Measurements from ENCODE around the gene FCN3. TPM values are rescaled to one million over a fixed set of nuclear protein-coding genes. Genes with fewer than 3 reads are reported as not detected.
"Not testable (repeated sequence)": the region's sequence is repeated elsewhere in the genome, so short reads cannot be mapped to it uniquely, and the experiment has no call there.

Gene FCN3
- total RNA-seq, 2 experiments from 2014 or later = not detected

- Histone ChIP-seq H3K4me1 (ENCODE audit: insufficient read depth, low read length) (no peaks in the 10 kb centered on the region), H3K4me3 (ENCODE audit: low read length) (no peak overlapping the region), H3K27me3 (ENCODE audit: control insufficient read depth in 1 of 2, insufficient read depth in 2 of 2, low read length in 2 of 2) (no peaks in the 10 kb centered on the region), H3K36me3 (ENCODE audit: insufficient read depth, low read length) (peaks cover 95% of the 10 kb centered on the region), H3K9me3 (ENCODE audit: control insufficient read depth in 1 of 2, insufficient read depth in 1 of 2, low read length in 2 of 2) (no peaks in the 10 kb centered on the region), H3K27ac (ENCODE audit: low read depth in 1 of 2, low read length in 2 of 2) (no peak overlapping the region)
- no peak for DNase-seq
- POLR2A ChIA-PET = interaction anchor here (0.7 to 0.9 kb wide), 2 partner anchors 31 to 198 kb away, joined by 3 read pairs; no protein-coding TSS in a partner anchor
- Mint-ChIP-seq H3K9me3 (no peaks in the 10 kb centered on the region), H3K27ac (no peak overlapping the region), H3K27me3 (no peaks in the 10 kb centered on the region), H3K4me3 (no peak overlapping the region), H3K4me1 (ENCODE audit: low read depth) (peaks cover 4% of the 10 kb centered on the region), H3K36me3 (ENCODE audit: low read depth) (peaks cover 90% of the 10 kb centered on the region)
- intact Hi-C loops (cut with DNase I, micrococcal nuclease) = loop anchor here in 1 of 2 experiments (10.0 kb wide), 1 partner anchor 54 kb away; no protein-coding TSS in a partner anchor
- CTCF ChIA-PET = interaction anchor here (1.4 to 1.7 kb wide), 2 partner anchors 114 to 259 kb away, joined by 3 to 5 read pairs; no protein-coding TSS in a partner anchor
- TF ChIP-seq CTCF (IDR thresholded peaks at IDR 0.05) = no peak
- no peak for ATAC-seq (ENCODE audit: poor library complexity)
Observed at GRCh38 chr1:27410709-27411108, 36.1 kb upstream of the FCN3 start.

- Histone ChIP-seq H3K9me3 (ENCODE audit: control insufficient read depth in 1 of 2, insufficient read depth in 1 of 2, low read length in 2 of 2) (no peaks in the 10 kb centered on the region), H3K27me3 (ENCODE audit: control insufficient read depth in 1 of 2, insufficient read depth in 2 of 2, low read length in 2 of 2) (no peaks in the 10 kb centered on the region), H3K4me1 (ENCODE audit: insufficient read depth, low read length) (no peaks in the 10 kb centered on the region), H3K36me3 (ENCODE audit: insufficient read depth, low read length) (peaks cover 89% of the 10 kb centered on the region), H3K4me3 (ENCODE audit: low read length) (no peak overlapping the region), H3K27ac (ENCODE audit: low read depth in 1 of 2, low read length in 2 of 2) (no peak overlapping the region)
- ChIA-PET CTCF (interaction anchor here (1.4 to 1.6 kb wide), 2 partner anchors 14 to 109 kb away, joined by 3 to 6 read pairs; no protein-coding TSS in a partner anchor), POLR2A (no interaction called here)
- no peak for TF ChIP-seq CTCF (IDR thresholded peaks at IDR 0.05)
- intact Hi-C loops (cut with DNase I, micrococcal nuclease) = loop anchor here in 1 of 2 experiments (10.0 kb wide), 1 partner anchor 55 kb away; no protein-coding TSS in a partner anchor
- Mint-ChIP-seq H3K4me1 (ENCODE audit: low read depth) (no peaks in the 10 kb centered on the region), H3K9me3 (no peaks in the 10 kb centered on the region), H3K27ac (no peak overlapping the region), H3K36me3 (ENCODE audit: low read depth) (peaks cover 79% of the 10 kb centered on the region), H3K4me3 (no peak overlapping the region), H3K27me3 (no peaks in the 10 kb centered on the region)
- ATAC-seq (ENCODE audit: poor library complexity) (no peak), DNase-seq (no peak)
Observed at GRCh38 chr1:27409669-27410068, 35.0 kb upstream of the FCN3 start.

DNA sequence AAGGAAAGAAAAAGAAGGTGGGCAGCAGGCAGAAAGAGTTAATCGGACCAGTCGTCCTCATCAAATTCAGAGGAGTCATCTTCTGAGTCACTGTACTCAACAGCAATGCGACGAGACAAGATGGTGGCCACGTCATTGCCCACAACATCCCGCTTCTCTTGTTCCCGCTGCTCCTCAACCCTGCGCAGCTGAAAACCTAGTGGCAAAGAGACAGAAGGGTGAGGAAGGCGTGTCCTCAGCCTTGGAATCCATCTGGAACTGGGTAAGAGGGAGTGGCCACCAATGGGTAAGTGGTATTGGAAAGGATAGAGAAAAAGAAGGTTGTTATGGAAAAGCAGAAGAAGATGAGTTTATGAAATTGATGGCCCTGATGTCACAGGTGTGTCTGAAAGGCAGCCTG is 33.5 kb upstream of the FCN3 start:
- H3K36me3 Mint-ChIP-seq (ENCODE audit: low read depth) = peaks cover 71% of the 10 kb centered on the region
- H3K4me3 Mint-ChIP-seq = no peak overlapping the region
- H3K4me1 ChIP-seq (ENCODE audit: insufficient read depth, low read length) = peaks cover 9% of the 10 kb centered on the region
- CTCF ChIA-PET = no interaction called here
- ATAC-seq (ENCODE audit: poor library complexity) (no peak), DNase-seq (no peak)
- H3K27me3 ChIP-seq (ENCODE audit: control insufficient read depth in 1 of 2, insufficient read depth in 2 of 2, low read length in 2 of 2) = no peaks in the 10 kb centered on the region
- H3K36me3 ChIP-seq (ENCODE audit: insufficient read depth, low read length) = peaks cover 77% of the 10 kb centered on the region
- no peaks in the 10 kb centered on the region for H3K9me3 Mint-ChIP-seq
- H3K4me1 Mint-ChIP-seq (ENCODE audit: low read depth) = peaks cover 15% of the 10 kb centered on the region
- no peak for TF ChIP-seq CTCF (IDR thresholded peaks at IDR 0.05)
- H3K27ac ChIP-seq (ENCODE audit: low read depth in 1 of 2, low read length in 2 of 2) = no peak overlapping the region
- H3K4me3 ChIP-seq (ENCODE audit: low read length) = no peak overlapping the region
- intact Hi-C loops (cut with DNase I, micrococcal nuclease) = no loop called here
- no peaks in the 10 kb centered on the region for H3K9me3 ChIP-seq (ENCODE audit: control insufficient read depth in 1 of 2, insufficient read depth in 1 of 2, low read length in 2 of 2)
- POLR2A ChIA-PET = no interaction called here
- no peak overlapping the region for H3K27ac Mint-ChIP-seq
- H3K27me3 Mint-ChIP-seq = no peaks in the 10 kb centered on the region

DNA sequence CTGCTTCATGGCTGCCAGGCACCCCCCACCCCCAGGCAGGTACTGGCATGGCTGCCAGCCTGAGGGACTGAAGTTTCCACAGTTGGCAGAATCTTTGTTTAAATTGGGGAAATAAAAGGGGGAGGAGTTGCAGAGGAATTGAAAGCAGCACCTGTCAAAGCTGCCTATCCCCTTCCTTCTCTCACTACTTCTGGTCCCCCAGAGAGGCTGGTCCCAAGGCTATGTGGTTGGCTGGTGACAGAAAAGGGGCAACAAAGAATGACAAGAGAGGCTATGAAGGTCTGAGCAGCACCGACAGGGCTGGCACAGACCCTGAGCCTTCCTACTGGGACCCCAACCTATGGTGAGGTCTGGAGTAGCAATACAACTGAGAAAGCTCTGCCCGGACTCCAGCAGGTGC is 32.2 kb upstream of the FCN3 start:
- H3K27me3 ChIP-seq (ENCODE audit: control insufficient read depth in 1 of 2, insufficient read depth in 2 of 2, low read length in 2 of 2); H3K4me3 Mint-ChIP-seq; POLR2A ChIA-PET; CTCF ChIA-PET; intact Hi-C loops (cut with DNase I, micrococcal nuclease); H3K27me3 Mint-ChIP-seq; H3K27ac Mint-ChIP-seq; ATAC-seq (ENCODE audit: poor library complexity); H3K27ac ChIP-seq (ENCODE audit: low read depth in 1 of 2, low read length in 2 of 2); H3K9me3 ChIP-seq (ENCODE audit: control insufficient read depth in 1 of 2, insufficient read depth in 1 of 2, low read length in 2 of 2); H3K9me3 Mint-ChIP-seq; DNase-seq; H3K4me3 ChIP-seq (ENCODE audit: low read length): not testable (repeated sequence)
- peaks cover 63% of the 10 kb centered on the region for H3K36me3 ChIP-seq (ENCODE audit: insufficient read depth, low read length)
- peaks cover 16% of the 10 kb centered on the region for H3K4me1 ChIP-seq (ENCODE audit: insufficient read depth, low read length)
- Mint-ChIP-seq H3K36me3 (ENCODE audit: low read depth) (peaks cover 57% of the 10 kb centered on the region), H3K4me1 (ENCODE audit: low read depth) (peaks cover 25% of the 10 kb centered on the region)
